GM12878 (cell line): ENCODE data around the gene UTP14C. TPM values are rescaled to one million over a fixed set of nuclear protein-coding genes. Genes with fewer than 3 reads are reported as not detected.

Experiments used
- ATAC-seq: fragments of 200-7000 bp; cut with Tn5 transposase; 3 replicates; pipeline ENCODE4 v1.9.1; 2020; ENCODE audit warnings: mild to moderate bottlenecking, moderate library complexity
- BruUV-seq: library from RNA; stranded (reverse); fragments of 400-500 nt; replicated peaks from 2 replicates; lab custom pipeline; 2021; lab: Mats Ljungman, UMichigan
- CTCF ChIA-PET: fragments of 300-600 bp; sonication (Branson Sonifier 250); formaldehyde crosslinking; extraction: SDS; loops from one replicate; lab custom pipeline; 2021; ENCODE audit warnings: inconsistent platforms; lab: Yijun Ruan, JAX
- POLR2A ChIA-PET: fragments of 350-600 bp; formaldehyde crosslinking; extraction: SDS; loops from one replicate; lab custom pipeline; 2021; ENCODE audit warnings: inconsistent platforms; lab: Charles Lee
- RAD21 ChIA-PET: fragments of 300-600 bp; sonication (Branson Sonifier 250); formaldehyde crosslinking; loops from one replicate; lab custom pipeline; 2023; ENCODE audit warnings: antibody characterized with exemption; ENCODE audit not compliant: unreplicated experiment; lab: Charles Lee
- SMC1A ChIA-PET: fragments of 300-600 bp; sonication (Branson Sonifier 250); formaldehyde crosslinking; loops from one replicate; lab custom pipeline; 2023; ENCODE audit not compliant: unreplicated experiment, uncharacterized antibody; lab: Charles Lee
- DNase-seq: peaks from one replicate; pipeline ENCODE4 v3.0.0-alpha.2; 2011; ENCODE audit warnings: low read depth, low spot score
- FAIRE-seq: peaks from 3 replicates; lab custom pipeline; 2011; peaks lifted over from hg19 to GRCh38; lab: Jason Lieb, UNC
- H2AFZ ChIP-seq: 2 replicates; pipeline ENCODE4 v1.6.0; 2011; ENCODE audit warnings: low read depth, low read length, control low read depth; ENCODE audit not compliant: control insufficient read depth
- H3K27ac ChIP-seq: 2 replicates; pipeline ENCODE4 v1.5.1; 2011; ENCODE audit warnings: control low read depth; ENCODE audit not compliant: control insufficient read depth, insufficient read depth
- H3K27me3 ChIP-seq, 2 experiments: replicated peaks in 1 of 2; 2 replicates each; pipeline versions ENCODE4 v1.6.0 to v1.6.1; 2011; ENCODE audit warnings: low read length in 1 of 2; ENCODE audit not compliant: control insufficient read depth in 2 of 2, insufficient read depth in 2 of 2
- H3K36me3 ChIP-seq, 2 experiments: 2 replicates each; pipeline ENCODE4 v1.5.1; 2011; ENCODE audit warnings: low read length in 1 of 2; ENCODE audit not compliant: control insufficient read depth in 2 of 2, insufficient read depth in 2 of 2
- H3K4me1 ChIP-seq: 2 replicates; pipeline ENCODE4 v1.6.1; 2011; ENCODE audit warnings: mild to moderate bottlenecking, low read length, moderate library complexity, mixed read lengths; ENCODE audit not compliant: control insufficient read depth, insufficient read depth
- H3K4me2 ChIP-seq: 2 replicates; pipeline ENCODE4 v1.6.0; 2011; ENCODE audit warnings: control low read depth; ENCODE audit not compliant: control insufficient read depth, insufficient read depth
- H3K4me3 ChIP-seq: fragments of 200-600 bp; sonication (generic); 2 replicates; pipeline ENCODE4 v1.5.1; 2016
- H3K79me2 ChIP-seq: 2 replicates; pipeline ENCODE4 v1.6.0; 2011; ENCODE audit warnings: low read length; ENCODE audit not compliant: control insufficient read depth, insufficient read depth
- H3K9ac ChIP-seq: 2 replicates; pipeline ENCODE4 v1.8.0; 2011; ENCODE audit warnings: low read length, control low read depth, mixed read lengths; ENCODE audit not compliant: control insufficient read depth, insufficient read depth
- H3K9me3 ChIP-seq: replicated peaks from 3 replicates; pipeline ENCODE4 v1.5.1; 2011; ENCODE audit warnings: mild to moderate bottlenecking, low read length; ENCODE audit not compliant: control insufficient read depth, insufficient read depth
- H4K20me1 ChIP-seq: 2 replicates; pipeline ENCODE4 v1.6.0; 2011; ENCODE audit not compliant: control insufficient read depth, insufficient read depth
- CBX5 ChIP-seq: sonication (generic); IDR thresholded peaks from 2 replicates; pipeline ENCODE4 v1.6.1; 2016; ENCODE audit warnings: low read depth, moderate library complexity, mild to moderate bottlenecking, inconsistent platforms
- CTCF ChIP-seq, 3 experiments: IDR thresholded peaks in 2 of 3; conservative IDR thresholded peaks in 1 of 3; 2 replicates each; pipeline ENCODE4 v1.5.1; 2011; ENCODE audit warnings: low read depth in 3 of 3, low read length in 3 of 3, mild to moderate bottlenecking in 3 of 3, control low read depth in 2 of 3, moderate library complexity in 2 of 3, inconsistent platforms in 1 of 3, mixed read lengths in 1 of 3; ENCODE audit not compliant: control insufficient read depth in 2 of 3, insufficient read depth in 1 of 3; ENCODE audit errors: extremely low read depth in 1 of 3
- MXI1 ChIP-seq: fragments of 150-350 bp; IDR thresholded peaks from 2 replicates; pipeline ENCODE4 v1.6.1; 2011; ENCODE audit warnings: low read depth, mild to moderate bottlenecking, inconsistent platforms, low read length, improper control_type of control experiment
- RAD21 ChIP-seq: IDR thresholded peaks from 2 replicates; pipeline ENCODE4 v1.6.1; 2011; ENCODE audit warnings: mild to moderate bottlenecking, low read depth, low read length, moderate library complexity; ENCODE audit not compliant: insufficient read depth
- SKIL ChIP-seq: fragments of 450-650 bp; IDR thresholded peaks from 2 replicates; pipeline ENCODE4 v1.6.1; 2017; ENCODE audit warnings: mild to moderate bottlenecking, low read depth, inconsistent platforms; ENCODE audit not compliant: poor library complexity, severe bottlenecking
- WGBS: methylation state at CpG from one replicate; pipeline ENCODE4 v1.1.6; 2016; ENCODE audit warnings: low lambda C conversion rate; ENCODE audit not compliant: insufficient replicate concordance, insufficient coverage; ENCODE audit errors: missing lambda C conversion rate; 5-methylcytosine and 5-hydroxymethylcytosine counted together
- in situ Hi-C: fragments of 300-500 bp; cut with MboI; formaldehyde crosslinking; loops from 9 replicates; pipeline ENCODE4 v1.14.3; 2018; ENCODE audit warnings: mixed read lengths
- intact Hi-C: fragments of 100-400 bp; cut with micrococcal nuclease; formaldehyde crosslinking; loops from one replicate; pipeline ENCODE4 v1.14.2; 2022; ENCODE audit not compliant: unreplicated experiment
- polyA plus RNA-seq, 11 experiments: library from polyadenylated mRNA; depleted of rRNA in 4 of 11; unstranded in 6 of 11; stranded (reverse) in 5 of 11; fragments of >200 nt; fragmentation: Nextera tagmentation in 4 of 11; fragmentation: Illumina TruSeq in 1 of 11; extraction: Ambion mirVana in 4 of 11; extraction: Trizol in 1 of 11; gene quantifications; 1 replicate in 1 of 11; 2 replicates in 10 of 11; pipeline versions ENCODE4 v1.2.1 to v1.2.3, GENCODE V29; 2011 to 2016; ENCODE audit warnings: inconsistent platforms in 2 of 11, missing spikeins in 2 of 11, low read depth in 1 of 11
- total RNA-seq, 4 experiments: library from RNA; depleted of rRNA in 3 of 4; stranded (reverse); fragments of >200 nt in 3 of 4; fragmentation: Illumina TruSeq in 1 of 4; extraction: Trizol in 1 of 4; gene quantifications; 2 replicates each; pipeline versions ENCODE4 v1.2.1 to v1.2.3, GENCODE V29; 2013 to 2021

UTP14C gene
- total and polyA plus RNA-seq, 10 of the 15 experiments (the other 5 are each of a cell fraction or from before 2014, with no cell fraction given), result 3.4 to 11.2 (median 6.0) TPM

- Histone ChIP-seq H3K4me1 (no peaks in the 10 kb centered on the region), H3K9me3 (peaks cover 4% of the 10 kb centered on the region; the same call in 2 of the 3 replicates), H3K4me2 (no peak overlapping the region)
- ChIA-PET CTCF (interaction anchor here (0.6 kb wide), 1 partner anchor 166 kb away, joined by 3 read pairs; no protein-coding TSS in a partner anchor), RAD21 (no interaction called here), POLR2A (interaction anchor here (0.6 kb wide), 1 partner anchor 228 kb away, joined by 3 read pairs; no protein-coding TSS in a partner anchor), SMC1A (interaction anchor here (1.0 kb wide), 1 partner anchor 16 kb away, joined by 3 read pairs; no protein-coding TSS in a partner anchor)
- in situ Hi-C loops, result no loop called here
- no peak for DNase-seq
- no peak for TF ChIP-seq MXI1
- TF ChIP-seq CBX5, result peak; percentile 96
- TF ChIP-seq, all 136 proteins: peak for 1
- Histone ChIP-seq H4K20me1 (no peaks in the 10 kb centered on the region), H2AFZ (no peak overlapping the region), H3K79me2 (no peaks in the 10 kb centered on the region), H3K9ac (no peak overlapping the region), H3K27me3 (no peaks in the 10 kb centered on the region), H3K4me3 (no peak overlapping the region), H3K27ac (no peak overlapping the region), H3K36me3 (no peaks in the 10 kb centered on the region)
- intact Hi-C loops, result no loop called here
- BruUV-seq, result no TSS peak
- ATAC-seq (no peak), FAIRE-seq (no peak)
Observed at GRCh38 chr13:52067237-52067636, 42.7 kb downstream of the UTP14C start.

GRCh38 chr13:52070929-52071523 lies 46.5 kb downstream of the UTP14C start:
- H3K9ac ChIP-seq, result no peak overlapping the region
- H2AFZ ChIP-seq, result no peak overlapping the region
- CTCF ChIA-PET, result interaction anchor here (0.9 to 1.6 kb wide), 3 partner anchors 9 to 175 kb away, joined by 3 to 4 read pairs (median 3); no protein-coding TSS in a partner anchor
- POLR2A ChIA-PET, result no interaction called here
- WGBS, result 0% methylated on average over 1 of the region's 1 CpG
- peak; percentile 91 for FAIRE-seq
- no peak overlapping the region for H3K27ac ChIP-seq
- in situ Hi-C loops (no loop called here), intact Hi-C loops (no loop called here)
- no peaks in the 10 kb centered on the region for H3K79me2 ChIP-seq
- no peak overlapping the region for H3K4me2 ChIP-seq
- BruUV-seq, result no TSS peak
- no peak overlapping the region for H3K4me3 ChIP-seq
- no peaks in the 10 kb centered on the region for H3K36me3 ChIP-seq
- H3K9me3 ChIP-seq, result peaks cover 4% of the 10 kb centered on the region; the same call in 2 of the 3 replicates
- TF ChIP-seq SKIL (no peak), RAD21 (0 out of 2 replicates have a peak, but pooled peaks have one; percentile 11), CTCF (IDR thresholded peaks at IDR 0.05 in 2 of 3, conservative IDR thresholded peaks at IDR 0.05 in 1 of 3; ENCODE audit: control insufficient read depth in 2 of 3, extremely low read depth in 1 of 3, insufficient read depth in 1 of 3, low read depth in 3 of 3, low read length in 3 of 3) (peak in 2 of 3 experiments; percentile 2 to 14; a peak in 1 of 6 replicates)
- no peaks in the 10 kb centered on the region for H3K27me3 ChIP-seq
- ATAC-seq, result no peak; the same call in 2 of the 3 replicates
- RAD21 ChIA-PET, result no interaction called here
- no peaks in the 10 kb centered on the region for H3K4me1 ChIP-seq
- DNase-seq, result no peak
- H4K20me1 ChIP-seq, result no peaks in the 10 kb centered on the region
- SMC1A ChIA-PET, result no interaction called here
